ENCODE data around the gene CIITA.
"Not testable (repeated sequence)": the region's sequence is repeated elsewhere in the genome, so short reads cannot be mapped to it uniquely, and the experiment has no call there.

The CIITA gene

GRCh38 chr16:10964891-10965326, 87.9 kb downstream of the CIITA start:
- no peak for DNase-seq

GRCh38 chr16:10965440-10966061, 88.5 kb downstream of the CIITA start:
- DNase-seq = no peak

GRCh38 chr16:10966129-10966528, 89.1 kb downstream of the CIITA start:
- DNase-seq = no peak

GRCh38 chr16:10966559-10966958, 89.6 kb downstream of the CIITA start:
- not testable (repeated sequence) for DNase-seq

- no peak for DNase-seq
These were observed 91.0 kb downstream of the CIITA start for GRCh38 chr16:10967986-10968385.

GRCh38 chr16:10968498-10968897, 91.5 kb downstream of the CIITA start:
- DNase-seq = no peak

GRCh38 chr16:10969615-10970014, 92.6 kb downstream of the CIITA start:
- DNase-seq = no peak

- DNase-seq = no peak
These were observed 93.1 kb downstream of the CIITA start for GRCh38 chr16:10970065-10970464.

GRCh38 chr16:10971560-10971961, 94.6 kb downstream of the CIITA start:
- DNase-seq = peak; percentile 89

- DNase-seq = no peak
These were observed 95.3 kb downstream of the CIITA start for GRCh38 chr16:10972108-10972818.

- no peak for DNase-seq
These were observed 95.9 kb downstream of the CIITA start for GRCh38 chr16:10972819-10973464.

GRCh38 chr16:10976634-10977033, 99.6 kb downstream of the CIITA start:
- DNase-seq = no peak

- DNase-seq = no peak
These were observed 101.1 kb downstream of the CIITA start for GRCh38 chr16:10978124-10978523.

- DNase-seq = no peak
These were observed 102.0 kb downstream of the CIITA start for GRCh38 chr16:10978871-10979446.

GRCh38 chr16:10979717-10980601, 103.0 kb downstream of the CIITA start:
- no peak for DNase-seq

- DNase-seq = no peak
These were observed 103.8 kb downstream of the CIITA start for GRCh38 chr16:10980813-10981212.

GRCh38 chr16:10981697-10982216, 104.8 kb downstream of the CIITA start:
- DNase-seq = no peak

GRCh38 chr16:10982465-10983150, 105.6 kb downstream of the CIITA start:
- peak; percentile 65 for DNase-seq

- no peak for DNase-seq
These were observed 106.2 kb downstream of the CIITA start for GRCh38 chr16:10983159-10983558.

GRCh38 chr16:10984509-10984908, 107.5 kb downstream of the CIITA start:
- peak; percentile 63 for DNase-seq

Measured in fibroblast of skin of right quadriceps (primary cell).